Nephron (organoid): ENCODE data around the gene PTGES.

Experiments used
- H3K27ac Mint-ChIP-seq, 3 experiments: 2 replicates each; pipeline ENCODE4 v1.8.0; 2020; ENCODE audit warnings: mixed read lengths in 3 of 3, mild to moderate bottlenecking in 2 of 3, moderate library complexity in 1 of 3
- H3K27me3 Mint-ChIP-seq: 2 replicates; pipeline ENCODE4 v1.8.0; 2021; ENCODE audit warnings: low read depth, mild to moderate bottlenecking, moderate library complexity, mixed read lengths
- H3K36me3 Mint-ChIP-seq: 2 replicates; pipeline ENCODE4 v1.8.0; 2020; ENCODE audit warnings: low read depth, mixed read lengths
- H3K4me1 Mint-ChIP-seq: 2 replicates; pipeline ENCODE4 v1.8.0; 2020; ENCODE audit warnings: mixed read lengths
- H3K4me3 Mint-ChIP-seq, 3 experiments: 2 replicates each; pipeline ENCODE4 v1.8.0; 2020; ENCODE audit warnings: mild to moderate bottlenecking in 3 of 3, mixed read lengths in 3 of 3, moderate library complexity in 2 of 3
- H3K9me3 Mint-ChIP-seq: 2 replicates; pipeline ENCODE4 v1.8.0; 2020; ENCODE audit warnings: mixed read lengths
- TF ChIP-seq, protein P1 (sequence below), 3 experiments: fragments of 200-600 bp; sonication (generic); IDR thresholded peaks; one replicate each; pipeline ENCODE4 v1.5.0; 2021; ENCODE audit warnings: antibody characterized with exemption in 3 of 3; ENCODE audit not compliant: unreplicated experiment in 3 of 3

Gene PTGES

GRCh38 chr9:129774791-129775447 lies 22.1 kb upstream of the PTGES start:
- Mint-ChIP-seq H3K9me3 (no peaks in the 10 kb centered on the region), H3K36me3 (no peaks in the 10 kb centered on the region), H3K4me1 (peaks cover 9% of the 10 kb centered on the region), H3K27ac (no peak overlapping the region), H3K4me3 (no peak overlapping the region), H3K27me3 (peaks cover 7% of the 10 kb centered on the region)
- TF ChIP-seq, protein P1, sequence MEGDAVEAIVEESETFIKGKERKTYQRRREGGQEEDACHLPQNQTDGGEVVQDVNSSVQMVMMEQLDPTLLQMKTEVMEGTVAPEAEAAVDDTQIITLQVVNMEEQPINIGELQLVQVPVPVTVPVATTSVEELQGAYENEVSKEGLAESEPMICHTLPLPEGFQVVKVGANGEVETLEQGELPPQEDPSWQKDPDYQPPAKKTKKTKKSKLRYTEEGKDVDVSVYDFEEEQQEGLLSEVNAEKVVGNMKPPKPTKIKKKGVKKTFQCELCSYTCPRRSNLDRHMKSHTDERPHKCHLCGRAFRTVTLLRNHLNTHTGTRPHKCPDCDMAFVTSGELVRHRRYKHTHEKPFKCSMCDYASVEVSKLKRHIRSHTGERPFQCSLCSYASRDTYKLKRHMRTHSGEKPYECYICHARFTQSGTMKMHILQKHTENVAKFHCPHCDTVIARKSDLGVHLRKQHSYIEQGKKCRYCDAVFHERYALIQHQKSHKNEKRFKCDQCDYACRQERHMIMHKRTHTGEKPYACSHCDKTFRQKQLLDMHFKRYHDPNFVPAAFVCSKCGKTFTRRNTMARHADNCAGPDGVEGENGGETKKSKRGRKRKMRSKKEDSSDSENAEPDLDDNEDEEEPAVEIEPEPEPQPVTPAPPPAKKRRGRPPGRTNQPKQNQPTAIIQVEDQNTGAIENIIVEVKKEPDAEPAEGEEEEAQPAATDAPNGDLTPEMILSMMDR (IDR thresholded peaks at IDR 0.05; ENCODE audit: unreplicated experiment in 3 of 3): no peak

- H3K9me3 Mint-ChIP-seq: no peaks in the 10 kb centered on the region
- peaks cover 9% of the 10 kb centered on the region for H3K4me1 Mint-ChIP-seq
- TF ChIP-seq, protein P1 (IDR thresholded peaks at IDR 0.05; ENCODE audit: unreplicated experiment in 3 of 3): no peak
- H3K27me3 Mint-ChIP-seq: no peaks in the 10 kb centered on the region
- H3K4me3 Mint-ChIP-seq: no peak overlapping the region
- H3K36me3 Mint-ChIP-seq: no peaks in the 10 kb centered on the region
- no peak overlapping the region for H3K27ac Mint-ChIP-seq
Measured at GRCh38 chr9:129773262-129774048, 20.6 kb upstream of the PTGES start.

- peaks cover 1% of the 10 kb centered on the region for H3K27me3 Mint-ChIP-seq
- H3K4me3 Mint-ChIP-seq: no peak overlapping the region
- H3K9me3 Mint-ChIP-seq: no peaks in the 10 kb centered on the region
- H3K36me3 Mint-ChIP-seq: no peaks in the 10 kb centered on the region
- TF ChIP-seq, protein P1 (IDR thresholded peaks at IDR 0.05; ENCODE audit: unreplicated experiment in 3 of 3): no peak
- no peaks in the 10 kb centered on the region for H3K4me1 Mint-ChIP-seq
- no peak overlapping the region for H3K27ac Mint-ChIP-seq
Measured at GRCh38 chr9:129770741-129771140, 17.9 kb upstream of the PTGES start.

- no peaks in the 10 kb centered on the region for H3K9me3 Mint-ChIP-seq
- no peaks in the 10 kb centered on the region for H3K36me3 Mint-ChIP-seq
- H3K27ac Mint-ChIP-seq: no peak overlapping the region
- H3K27me3 Mint-ChIP-seq: peaks cover 3% of the 10 kb centered on the region
- TF ChIP-seq, protein P1 (IDR thresholded peaks at IDR 0.05; ENCODE audit: unreplicated experiment in 3 of 3): no peak
- H3K4me1 Mint-ChIP-seq: no peaks in the 10 kb centered on the region
- no peak overlapping the region for H3K4me3 Mint-ChIP-seq
Measured at GRCh38 chr9:129769669-129770068, 16.8 kb upstream of the PTGES start.

GRCh38 chr9:129768486-129768885 lies 15.6 kb upstream of the PTGES start:
- no peak overlapping the region for H3K4me3 Mint-ChIP-seq
- peaks cover 2% of the 10 kb centered on the region for H3K4me1 Mint-ChIP-seq
- no peaks in the 10 kb centered on the region for H3K36me3 Mint-ChIP-seq
- TF ChIP-seq, protein P1 (IDR thresholded peaks at IDR 0.05; ENCODE audit: unreplicated experiment in 3 of 3): no peak
- H3K27ac Mint-ChIP-seq: no peak overlapping the region
- H3K27me3 Mint-ChIP-seq: peaks cover 3% of the 10 kb centered on the region
- H3K9me3 Mint-ChIP-seq: no peaks in the 10 kb centered on the region
